Neural cell (in vitro differentiated cells): ENCODE data around the gene TPRX1. TPM values are rescaled to one million over a fixed set of nuclear protein-coding genes. Genes with fewer than 3 reads are reported as not detected.

ENCODE experiments used
- H2AFZ ChIP-seq: fragments of 200-600, 300-800 bp; sonication (generic), shearing (Covaris generic); 2 replicates; pipeline ENCODE4 v1.6.0; 2014; ENCODE audit warnings: low read depth, mild to moderate bottlenecking, antibody characterized with exemption, low read length, moderate library complexity
- H3F3A ChIP-seq: fragments of 200-600 bp; shearing (Covaris generic); 2 replicates; pipeline ENCODE4 v1.6.1; 2016; ENCODE audit warnings: mild to moderate bottlenecking, moderate library complexity, mixed read lengths, antibody characterized with exemption, low read length; ENCODE audit not compliant: insufficient read depth, poor library complexity, severe bottlenecking
- H3K27ac ChIP-seq: fragments of 200-600, 300-800 bp; sonication (generic), shearing (Covaris generic); 2 replicates; pipeline ENCODE4 v1.5.1; 2014; ENCODE audit warnings: mild to moderate bottlenecking, low read length, moderate library complexity
- H3K27me3 ChIP-seq: fragments of 300-800, 200-600 bp; sonication (generic), shearing (Covaris generic); 2 replicates; pipeline ENCODE4 v1.6.0; 2014; ENCODE audit warnings: mild to moderate bottlenecking, low read depth, low read length, moderate library complexity; ENCODE audit not compliant: insufficient read depth
- H3K36me3 ChIP-seq: fragments of 300-800, 200-600 bp; sonication (generic), shearing (Covaris generic); 2 replicates; pipeline ENCODE4 v1.5.1; 2014; ENCODE audit warnings: mild to moderate bottlenecking, antibody characterized with exemption, low read length, moderate library complexity; ENCODE audit not compliant: insufficient read depth
- H3K4me2 ChIP-seq: fragments of 300-800, 200-600 bp; sonication (generic), shearing (Covaris generic); 2 replicates; pipeline ENCODE4 v1.6.0; 2014; ENCODE audit warnings: mild to moderate bottlenecking, low read length
- H3K4me3 ChIP-seq: fragments of 300-800, 200-600 bp; sonication (generic), shearing (Covaris generic); 2 replicates; pipeline ENCODE4 v1.5.1; 2014; ENCODE audit warnings: mild to moderate bottlenecking, low read length, moderate library complexity
- H3K79me2 ChIP-seq: fragments of 200-600 bp; shearing (Covaris generic); replicated peaks from 2 replicates; pipeline ENCODE4 v1.6.0; 2014; ENCODE audit warnings: mild to moderate bottlenecking, low read length, moderate library complexity; ENCODE audit not compliant: insufficient read depth
- H3K9ac ChIP-seq: fragments of 300-800, 200-600 bp; sonication (generic), shearing (Covaris generic); 2 replicates; pipeline ENCODE4 v1.6.1; 2016; ENCODE audit warnings: mild to moderate bottlenecking, low read length, mixed read lengths
- H3K9me2 ChIP-seq: fragments of 200-600 bp; shearing (Covaris generic); 2 replicates; pipeline ENCODE4 v1.6.1; 2016; ENCODE audit warnings: mild to moderate bottlenecking, low read length, mixed read lengths; ENCODE audit not compliant: insufficient read depth
- H3K9me3 ChIP-seq: fragments of 200-600, 300-800 bp; sonication (generic), shearing (Covaris generic); 2 replicates; pipeline ENCODE4 v1.6.1; 2016; ENCODE audit warnings: mild to moderate bottlenecking, mixed run types, low read length, moderate library complexity, mixed read lengths
- H4K20me1 ChIP-seq: fragments of 200-600 bp; shearing (Covaris generic); 2 replicates; pipeline ENCODE4 v1.6.1; 2016; ENCODE audit warnings: mild to moderate bottlenecking, mixed run types; ENCODE audit not compliant: insufficient read depth
- EP300 ChIP-seq: fragments of 450-650 bp; conservative IDR thresholded peaks from 2 replicates; pipeline ENCODE4 v1.6.1; 2014; ENCODE audit warnings: antibody characterized with exemption, mild to moderate bottlenecking, moderate library complexity; ENCODE audit not compliant: poor library complexity, severe bottlenecking
- EZH2 ChIP-seq: fragments of 200-600, 300-800 bp; shearing (Covaris generic), sonication (generic); IDR thresholded peaks from 2 replicates; pipeline ENCODE4 v1.6.1; 2014; ENCODE audit warnings: antibody characterized with exemption, low read length, borderline replicate concordance, mild to moderate bottlenecking; ENCODE audit not compliant: insufficient read depth, poor library complexity, severe bottlenecking
- MXI1 ChIP-seq: fragments of 450-650 bp; conservative IDR thresholded peaks from 2 replicates; pipeline ENCODE4 v1.6.1; 2014; ENCODE audit warnings: antibody characterized with exemption, mild to moderate bottlenecking; ENCODE audit not compliant: poor library complexity, severe bottlenecking
- POLR2AphosphoS5 ChIP-seq: IDR thresholded peaks from 2 replicates; pipeline ENCODE4 v1.6.1; 2012
- RAD21 ChIP-seq: fragments of 450-650 bp; conservative IDR thresholded peaks from 2 replicates; pipeline ENCODE4 v1.6.1; 2014; ENCODE audit warnings: antibody characterized with exemption, mild to moderate bottlenecking, moderate library complexity
- SMC3 ChIP-seq: fragments of 450-650 bp; conservative IDR thresholded peaks from 2 replicates; pipeline ENCODE4 v1.6.1; 2014; ENCODE audit warnings: antibody characterized with exemption, mild to moderate bottlenecking, moderate library complexity; ENCODE audit not compliant: poor library complexity
- TAF1 ChIP-seq: IDR thresholded peaks from 2 replicates; pipeline ENCODE4 v1.6.1; 2012; ENCODE audit warnings: low read depth
- polyA plus RNA-seq: library from polyadenylated mRNA; depleted of rRNA; stranded (reverse); fragments of >200 nt; gene quantifications from 2 replicates; pipeline ENCODE4 v1.2.3, GENCODE V29; 2014
- TF ChIP-seq, protein P1 (sequence below): fragments of 450-650 bp; IDR thresholded peaks from 2 replicates; pipeline ENCODE4 v1.5.1; 2014; ENCODE audit warnings: antibody characterized with exemption, mild to moderate bottlenecking, moderate library complexity; ENCODE audit not compliant: poor library complexity, severe bottlenecking
- TF ChIP-seq, protein P2 (sequence below): IDR thresholded peaks from 2 replicates; pipeline ENCODE4 v1.6.1; 2012; ENCODE audit warnings: borderline replicate concordance

Gene TPRX1
- polyA plus RNA-seq, 1 donor from 2014 or later = not detected

DNA sequence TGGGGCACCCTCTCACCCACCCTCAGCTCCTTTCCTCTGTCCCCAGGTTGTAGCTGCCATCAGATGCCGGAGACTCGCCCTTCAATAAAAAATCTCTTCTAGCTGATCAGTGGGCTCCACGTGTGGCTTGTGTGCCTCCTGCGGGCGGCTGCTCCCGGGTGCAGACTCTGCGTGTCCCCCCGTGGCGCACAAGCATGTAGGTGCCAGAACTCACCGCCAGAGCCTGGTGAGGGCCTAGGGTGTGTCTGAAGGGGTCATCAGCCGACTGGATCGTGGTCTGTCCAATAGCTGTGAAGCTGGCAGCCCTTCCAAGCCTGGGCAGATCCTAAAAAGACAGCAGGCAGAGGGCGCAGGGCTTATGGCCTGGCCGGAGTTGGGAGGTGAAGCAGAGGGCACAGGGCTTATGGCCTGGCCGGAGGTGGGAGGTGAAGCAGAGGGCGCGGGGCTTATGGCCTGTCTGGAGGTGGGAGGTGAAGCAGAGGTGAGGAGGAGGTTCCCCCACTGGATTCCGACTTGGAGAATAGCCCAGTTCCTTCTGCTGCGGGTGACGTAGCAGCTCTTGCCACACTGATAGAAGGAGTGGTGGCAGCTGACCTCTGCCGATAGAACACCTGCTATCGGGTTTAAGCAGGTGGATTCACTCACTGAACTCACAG, 47.3 kb downstream of the TPRX1 start:
- H3K27me3 ChIP-seq = no peaks in the 10 kb centered on the region
- no peaks in the 10 kb centered on the region for H3K36me3 ChIP-seq
- H2AFZ ChIP-seq = no peak overlapping the region
- no peaks in the 10 kb centered on the region for H4K20me1 ChIP-seq
- no peak overlapping the region for H3K4me3 ChIP-seq
- H3K27ac ChIP-seq = no peak overlapping the region
- no peak overlapping the region for H3K9ac ChIP-seq
- no peak for TF ChIP-seq RAD21
- no peak for TF ChIP-seq MXI1
- TF ChIP-seq, protein P1, sequence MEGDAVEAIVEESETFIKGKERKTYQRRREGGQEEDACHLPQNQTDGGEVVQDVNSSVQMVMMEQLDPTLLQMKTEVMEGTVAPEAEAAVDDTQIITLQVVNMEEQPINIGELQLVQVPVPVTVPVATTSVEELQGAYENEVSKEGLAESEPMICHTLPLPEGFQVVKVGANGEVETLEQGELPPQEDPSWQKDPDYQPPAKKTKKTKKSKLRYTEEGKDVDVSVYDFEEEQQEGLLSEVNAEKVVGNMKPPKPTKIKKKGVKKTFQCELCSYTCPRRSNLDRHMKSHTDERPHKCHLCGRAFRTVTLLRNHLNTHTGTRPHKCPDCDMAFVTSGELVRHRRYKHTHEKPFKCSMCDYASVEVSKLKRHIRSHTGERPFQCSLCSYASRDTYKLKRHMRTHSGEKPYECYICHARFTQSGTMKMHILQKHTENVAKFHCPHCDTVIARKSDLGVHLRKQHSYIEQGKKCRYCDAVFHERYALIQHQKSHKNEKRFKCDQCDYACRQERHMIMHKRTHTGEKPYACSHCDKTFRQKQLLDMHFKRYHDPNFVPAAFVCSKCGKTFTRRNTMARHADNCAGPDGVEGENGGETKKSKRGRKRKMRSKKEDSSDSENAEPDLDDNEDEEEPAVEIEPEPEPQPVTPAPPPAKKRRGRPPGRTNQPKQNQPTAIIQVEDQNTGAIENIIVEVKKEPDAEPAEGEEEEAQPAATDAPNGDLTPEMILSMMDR = no peak
- TF ChIP-seq, protein P2, sequence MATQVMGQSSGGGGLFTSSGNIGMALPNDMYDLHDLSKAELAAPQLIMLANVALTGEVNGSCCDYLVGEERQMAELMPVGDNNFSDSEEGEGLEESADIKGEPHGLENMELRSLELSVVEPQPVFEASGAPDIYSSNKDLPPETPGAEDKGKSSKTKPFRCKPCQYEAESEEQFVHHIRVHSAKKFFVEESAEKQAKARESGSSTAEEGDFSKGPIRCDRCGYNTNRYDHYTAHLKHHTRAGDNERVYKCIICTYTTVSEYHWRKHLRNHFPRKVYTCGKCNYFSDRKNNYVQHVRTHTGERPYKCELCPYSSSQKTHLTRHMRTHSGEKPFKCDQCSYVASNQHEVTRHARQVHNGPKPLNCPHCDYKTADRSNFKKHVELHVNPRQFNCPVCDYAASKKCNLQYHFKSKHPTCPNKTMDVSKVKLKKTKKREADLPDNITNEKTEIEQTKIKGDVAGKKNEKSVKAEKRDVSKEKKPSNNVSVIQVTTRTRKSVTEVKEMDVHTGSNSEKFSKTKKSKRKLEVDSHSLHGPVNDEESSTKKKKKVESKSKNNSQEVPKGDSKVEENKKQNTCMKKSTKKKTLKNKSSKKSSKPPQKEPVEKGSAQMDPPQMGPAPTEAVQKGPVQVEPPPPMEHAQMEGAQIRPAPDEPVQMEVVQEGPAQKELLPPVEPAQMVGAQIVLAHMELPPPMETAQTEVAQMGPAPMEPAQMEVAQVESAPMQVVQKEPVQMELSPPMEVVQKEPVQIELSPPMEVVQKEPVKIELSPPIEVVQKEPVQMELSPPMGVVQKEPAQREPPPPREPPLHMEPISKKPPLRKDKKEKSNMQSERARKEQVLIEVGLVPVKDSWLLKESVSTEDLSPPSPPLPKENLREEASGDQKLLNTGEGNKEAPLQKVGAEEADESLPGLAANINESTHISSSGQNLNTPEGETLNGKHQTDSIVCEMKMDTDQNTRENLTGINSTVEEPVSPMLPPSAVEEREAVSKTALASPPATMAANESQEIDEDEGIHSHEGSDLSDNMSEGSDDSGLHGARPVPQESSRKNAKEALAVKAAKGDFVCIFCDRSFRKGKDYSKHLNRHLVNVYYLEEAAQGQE = no peak
- no peak for TF ChIP-seq EZH2
- no peak for TF ChIP-seq SMC3
- no peak for TF ChIP-seq EP300
- no peak for TF ChIP-seq TAF1
- no peak for TF ChIP-seq POLR2AphosphoS5
- no peaks in the 10 kb centered on the region for H3K79me2 ChIP-seq
- H3K9me3 ChIP-seq = no peaks in the 10 kb centered on the region
- no peak overlapping the region for H3K4me2 ChIP-seq
- H3F3A ChIP-seq = no peaks in the 10 kb centered on the region
- H3K9me2 ChIP-seq = no peaks in the 10 kb centered on the region

DNA sequence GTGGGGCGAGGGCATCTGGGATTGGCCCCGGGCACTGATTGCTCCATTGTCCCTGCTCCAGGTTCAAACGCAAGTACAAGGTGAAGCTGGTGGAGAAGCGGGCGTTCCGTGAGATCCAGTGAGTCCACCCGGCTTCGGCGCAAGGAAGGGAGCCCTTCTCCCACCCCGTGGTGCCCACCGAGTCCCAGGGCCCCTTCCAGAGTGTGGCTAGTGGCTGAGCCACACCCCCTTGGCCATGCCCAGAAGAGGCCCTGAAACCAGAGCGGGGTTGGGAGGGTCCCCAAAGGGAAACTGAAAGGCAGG, 47.8 kb downstream of the TPRX1 start:
- Histone ChIP-seq H4K20me1 (no peaks in the 10 kb centered on the region), H3K36me3 (no peaks in the 10 kb centered on the region), H3K79me2 (no peaks in the 10 kb centered on the region), H2AFZ (no peak overlapping the region), H3K9me2 (no peaks in the 10 kb centered on the region), H3K27ac (no peak overlapping the region), H3F3A (no peaks in the 10 kb centered on the region), H3K27me3 (no peaks in the 10 kb centered on the region), H3K4me2 (no peak overlapping the region), H3K9me3 (no peaks in the 10 kb centered on the region), H3K4me3 (no peak overlapping the region), H3K9ac (no peak overlapping the region)
- TF ChIP-seq, protein P1 = no peak
- TF ChIP-seq MXI1 = no peak
- TF ChIP-seq TAF1 = no peak
- TF ChIP-seq EP300 = no peak
- no peak for TF ChIP-seq RAD21
- TF ChIP-seq SMC3 = no peak
- TF ChIP-seq, protein P2 = no peak
- TF ChIP-seq EZH2 = no peak
- no peak for TF ChIP-seq POLR2AphosphoS5
